Hepatocyte (in vitro differentiated cells): ENCODE data around the gene MIR17HG.

ENCODE experiments used
- CTCF ChIP-seq: fragments of 200-600 bp; sonication (generic); IDR thresholded peaks from 2 replicates; pipeline ENCODE4 v1.5.1; 2016; ENCODE audit warnings: antibody characterized with exemption, mild to moderate bottlenecking; ENCODE audit not compliant: poor library complexity
- EZH2 ChIP-seq: fragments of 200-600 bp; sonication (generic); IDR thresholded peaks from 2 replicates; pipeline ENCODE4 v1.6.1; 2016; ENCODE audit warnings: antibody characterized with exemption, mild to moderate bottlenecking, borderline replicate concordance
- EZH2phosphoT487 ChIP-seq: fragments of 200-600 bp; sonication (generic); IDR thresholded peaks from one replicate; pipeline ENCODE4 v1.6.1; 2018; ENCODE audit warnings: antibody characterized with exemption, mild to moderate bottlenecking, low read depth, moderate library complexity; ENCODE audit not compliant: unreplicated experiment, severe bottlenecking

DNA sequence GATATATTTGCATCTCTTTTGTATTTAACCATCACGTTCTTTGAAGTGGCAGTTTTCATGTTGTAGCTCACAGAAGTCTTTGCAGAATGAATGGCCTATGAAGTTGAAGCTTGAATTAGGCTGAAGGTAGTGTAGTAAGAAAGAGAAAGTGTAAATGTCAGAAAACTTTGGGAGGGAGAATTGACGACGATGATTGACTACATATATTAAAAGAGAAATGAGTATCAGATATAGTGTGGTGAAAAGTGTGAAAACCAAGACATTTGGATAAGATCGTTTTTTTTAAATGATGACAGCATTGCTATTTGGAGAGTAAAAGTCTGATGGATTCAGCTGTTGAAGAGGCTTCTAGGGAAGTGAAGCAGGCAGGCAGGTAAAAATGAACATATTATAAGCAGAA, 36.3 kb downstream of the MIR17HG start:
- no peak for TF ChIP-seq CTCF
- TF ChIP-seq EZH2 = no peak
- TF ChIP-seq EZH2phosphoT487 = no peak
